Measurements from ENCODE around the gene PTGES.

Gene PTGES

GRCh38 chr9:129722913-129723312 lies 29.9 kb downstream of the PTGES start:
- Histone ChIP-seq H3K4me1 (ENCODE audit: control insufficient read depth, low read depth, low read length) (peaks cover 6% of the 10 kb centered on the region), H3K9ac (ENCODE audit: low read length) (no peak overlapping the region), H3K36me3 (ENCODE audit: control insufficient read depth, low read depth, low read length) (no peaks in the 10 kb centered on the region), H3K27ac (ENCODE audit: low read length) (no peak overlapping the region), H3K4me3 (ENCODE audit: low read length) (no peak overlapping the region), H3K27me3 (ENCODE audit: control insufficient read depth, insufficient read depth, low read length) (no peaks in the 10 kb centered on the region), H3K9me3 (ENCODE audit: control insufficient read depth, low read depth, low read length) (no peaks in the 10 kb centered on the region)

DNA sequence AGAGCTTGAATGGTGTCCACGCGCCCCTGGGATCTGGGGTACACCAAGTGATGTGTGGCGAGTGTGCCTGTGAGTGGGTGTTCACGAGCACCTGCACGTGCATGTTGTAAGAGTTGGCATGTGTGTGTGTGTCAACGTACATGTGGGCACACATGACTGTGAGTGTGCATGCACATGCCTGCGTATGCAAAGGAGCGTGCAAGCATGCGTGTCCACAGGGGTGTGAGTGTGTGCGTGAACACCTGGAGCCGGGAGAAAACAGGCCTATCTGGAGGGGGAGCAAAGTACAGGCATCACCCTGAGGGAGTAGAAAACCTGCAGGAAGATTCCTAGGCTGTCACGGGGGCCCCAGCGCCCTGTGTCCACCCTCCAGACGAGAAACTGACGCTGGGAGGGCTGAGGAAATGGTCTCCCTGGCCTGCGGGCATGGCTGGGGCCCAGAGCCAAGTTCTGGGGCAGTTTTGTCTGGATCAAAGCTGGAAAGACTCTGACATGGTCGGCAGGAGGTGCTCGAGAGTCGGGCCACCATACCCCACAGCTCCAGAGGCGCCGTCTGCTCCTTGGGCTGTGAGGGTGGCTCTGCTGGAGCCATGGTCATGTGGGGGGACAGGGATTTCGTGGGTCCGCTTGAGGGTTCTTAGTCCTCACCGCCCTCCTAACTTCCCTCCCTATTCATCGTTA lies 31.8 kb downstream of the PTGES start:
- Histone ChIP-seq H3K9ac (ENCODE audit: low read length) (no peak overlapping the region), H3K9me3 (ENCODE audit: control insufficient read depth, low read depth, low read length) (no peaks in the 10 kb centered on the region), H3K27me3 (ENCODE audit: control insufficient read depth, insufficient read depth, low read length) (no peaks in the 10 kb centered on the region), H3K27ac (ENCODE audit: low read length) (no peak overlapping the region), H3K36me3 (ENCODE audit: control insufficient read depth, low read depth, low read length) (no peaks in the 10 kb centered on the region), H3K4me1 (ENCODE audit: control insufficient read depth, low read depth, low read length) (no peaks in the 10 kb centered on the region), H3K4me3 (ENCODE audit: low read length) (no peak overlapping the region)

- Histone ChIP-seq H3K4me1 (ENCODE audit: control insufficient read depth, low read depth, low read length) (no peaks in the 10 kb centered on the region), H3K9ac (ENCODE audit: low read length) (no peak overlapping the region), H3K9me3 (ENCODE audit: control insufficient read depth, low read depth, low read length) (no peaks in the 10 kb centered on the region), H3K27me3 (ENCODE audit: control insufficient read depth, insufficient read depth, low read length) (no peaks in the 10 kb centered on the region), H3K4me3 (ENCODE audit: low read length) (no peak overlapping the region), H3K27ac (ENCODE audit: low read length) (no peak overlapping the region), H3K36me3 (ENCODE audit: control insufficient read depth, low read depth, low read length) (no peaks in the 10 kb centered on the region)
Measured at GRCh38 chr9:129720181-129720864, 32.5 kb downstream of the PTGES start.

GRCh38 chr9:129719135-129719534 lies 33.7 kb downstream of the PTGES start:
- Histone ChIP-seq H3K4me1 (ENCODE audit: control insufficient read depth, low read depth, low read length) (no peaks in the 10 kb centered on the region), H3K36me3 (ENCODE audit: control insufficient read depth, low read depth, low read length) (no peaks in the 10 kb centered on the region), H3K4me3 (ENCODE audit: low read length) (no peak overlapping the region), H3K9ac (ENCODE audit: low read length) (no peak overlapping the region), H3K9me3 (ENCODE audit: control insufficient read depth, low read depth, low read length) (no peaks in the 10 kb centered on the region), H3K27ac (ENCODE audit: low read length) (no peak overlapping the region), H3K27me3 (ENCODE audit: control insufficient read depth, insufficient read depth, low read length) (no peaks in the 10 kb centered on the region)

DNA sequence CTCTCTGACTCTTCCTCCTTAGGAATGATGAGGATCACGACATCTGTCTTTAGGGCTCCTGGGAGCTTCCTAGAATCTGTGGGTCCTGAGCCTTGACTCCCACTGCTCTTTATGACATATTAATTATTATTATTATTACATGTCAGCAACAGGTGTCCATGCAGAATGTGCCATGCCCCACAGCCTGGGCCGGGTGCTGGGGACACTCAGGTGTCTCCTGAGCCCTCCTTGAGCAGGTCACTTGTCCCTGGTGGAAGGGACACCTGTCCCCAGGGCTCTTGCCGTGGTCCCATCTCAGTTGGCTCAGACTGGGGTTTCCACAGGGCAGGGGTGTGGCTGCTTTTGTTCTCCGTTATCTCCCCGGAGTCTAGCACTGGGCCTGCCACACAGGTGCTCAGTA lies 34.2 kb downstream of the PTGES start:
- Histone ChIP-seq H3K27ac (ENCODE audit: low read length) (no peak overlapping the region), H3K4me1 (ENCODE audit: control insufficient read depth, low read depth, low read length) (no peaks in the 10 kb centered on the region), H3K27me3 (ENCODE audit: control insufficient read depth, insufficient read depth, low read length) (no peaks in the 10 kb centered on the region), H3K36me3 (ENCODE audit: control insufficient read depth, low read depth, low read length) (no peaks in the 10 kb centered on the region), H3K4me3 (ENCODE audit: low read length) (no peak overlapping the region), H3K9me3 (ENCODE audit: control insufficient read depth, low read depth, low read length) (no peaks in the 10 kb centered on the region), H3K9ac (ENCODE audit: low read length) (no peak overlapping the region)

GRCh38 chr9:129717991-129718390 lies 34.9 kb downstream of the PTGES start:
- H3K27me3 ChIP-seq (ENCODE audit: control insufficient read depth, insufficient read depth, low read length): no peaks in the 10 kb centered on the region
- H3K4me3 ChIP-seq (ENCODE audit: low read length): no peak overlapping the region
- no peak overlapping the region for H3K9ac ChIP-seq (ENCODE audit: low read length)
- no peak overlapping the region for H3K27ac ChIP-seq (ENCODE audit: low read length)
- H3K4me1 ChIP-seq (ENCODE audit: control insufficient read depth, low read depth, low read length): no peaks in the 10 kb centered on the region
- no peaks in the 10 kb centered on the region for H3K9me3 ChIP-seq (ENCODE audit: control insufficient read depth, low read depth, low read length)
- no peaks in the 10 kb centered on the region for H3K36me3 ChIP-seq (ENCODE audit: control insufficient read depth, low read depth, low read length)

DNA sequence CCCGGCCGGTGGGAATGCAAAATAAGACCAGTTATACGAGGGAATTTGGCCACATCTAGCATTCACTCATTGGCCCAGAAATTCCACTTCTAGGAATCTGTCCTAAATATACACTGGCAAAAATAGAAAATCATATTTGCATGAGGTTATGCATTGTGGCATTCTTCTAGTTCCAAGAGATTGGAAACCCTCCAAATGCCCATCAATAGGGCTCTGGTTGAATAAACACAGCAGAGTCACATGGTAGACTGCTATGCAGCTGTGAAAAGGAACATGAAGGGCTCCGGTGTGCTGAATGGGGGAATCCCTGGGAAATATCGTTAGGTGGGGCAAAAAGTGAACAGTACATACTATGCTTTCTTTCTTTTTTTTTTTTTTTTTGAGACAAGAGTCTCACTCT lies 36.8 kb downstream of the PTGES start:
- Histone ChIP-seq H3K9me3 (ENCODE audit: control insufficient read depth, low read depth, low read length) (no peaks in the 10 kb centered on the region), H3K4me1 (ENCODE audit: control insufficient read depth, low read depth, low read length) (peaks cover 6% of the 10 kb centered on the region), H3K27me3 (ENCODE audit: control insufficient read depth, insufficient read depth, low read length) (no peaks in the 10 kb centered on the region), H3K36me3 (ENCODE audit: control insufficient read depth, low read depth, low read length) (no peaks in the 10 kb centered on the region), H3K4me3 (ENCODE audit: low read length) (no peak overlapping the region), H3K27ac (ENCODE audit: low read length) (no peak overlapping the region), H3K9ac (ENCODE audit: low read length) (no peak overlapping the region)

DNA sequence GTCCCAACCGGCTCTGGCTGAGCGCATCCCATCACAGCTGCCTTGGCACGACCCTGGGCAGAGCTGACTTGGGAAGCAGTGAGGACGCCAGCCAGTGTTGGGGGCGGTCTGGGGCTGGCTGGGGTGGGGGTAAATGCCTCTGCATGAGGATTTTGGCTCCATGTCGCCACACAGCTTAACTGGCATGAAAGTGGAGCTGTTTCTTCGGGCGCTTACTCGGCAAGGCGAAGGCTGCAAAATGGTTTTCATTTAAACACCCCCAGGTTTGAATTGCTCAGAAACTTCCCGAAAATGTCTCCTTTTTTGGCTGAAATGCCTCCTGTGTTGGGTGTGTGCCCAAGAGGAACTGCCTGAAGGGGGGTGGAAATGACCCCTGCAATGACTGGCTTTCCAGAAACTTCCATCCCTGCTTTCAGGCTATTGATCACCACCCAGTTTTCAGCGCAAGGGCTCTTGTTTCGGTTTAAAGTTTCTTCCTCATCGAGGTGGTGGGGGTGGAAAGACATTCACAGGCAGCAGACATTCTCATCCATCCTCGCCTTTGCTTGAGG lies 38.3 kb downstream of the PTGES start:
- H3K4me3 ChIP-seq (ENCODE audit: low read length): no peak overlapping the region
- peaks cover 6% of the 10 kb centered on the region for H3K4me1 ChIP-seq (ENCODE audit: control insufficient read depth, low read depth, low read length)
- no peaks in the 10 kb centered on the region for H3K36me3 ChIP-seq (ENCODE audit: control insufficient read depth, low read depth, low read length)
- H3K9me3 ChIP-seq (ENCODE audit: control insufficient read depth, low read depth, low read length): no peaks in the 10 kb centered on the region
- no peak overlapping the region for H3K27ac ChIP-seq (ENCODE audit: low read length)
- no peak overlapping the region for H3K9ac ChIP-seq (ENCODE audit: low read length)
- no peaks in the 10 kb centered on the region for H3K27me3 ChIP-seq (ENCODE audit: control insufficient read depth, insufficient read depth, low read length)

- Histone ChIP-seq H3K4me3 (ENCODE audit: low read length) (no peak overlapping the region), H3K9ac (ENCODE audit: low read length) (no peak overlapping the region), H3K27me3 (ENCODE audit: control insufficient read depth, insufficient read depth, low read length) (no peaks in the 10 kb centered on the region), H3K4me1 (ENCODE audit: control insufficient read depth, low read depth, low read length) (peaks cover 6% of the 10 kb centered on the region), H3K9me3 (ENCODE audit: control insufficient read depth, low read depth, low read length) (no peaks in the 10 kb centered on the region), H3K27ac (ENCODE audit: low read length) (no peak overlapping the region), H3K36me3 (ENCODE audit: control insufficient read depth, low read depth, low read length) (no peaks in the 10 kb centered on the region)
Measured at GRCh38 chr9:129713402-129713679, 39.5 kb downstream of the PTGES start.

- Histone ChIP-seq H3K4me1 (ENCODE audit: control insufficient read depth, low read depth, low read length) (peaks cover 6% of the 10 kb centered on the region), H3K9ac (ENCODE audit: low read length) (no peak overlapping the region), H3K4me3 (ENCODE audit: low read length) (no peak overlapping the region), H3K36me3 (ENCODE audit: control insufficient read depth, low read depth, low read length) (no peaks in the 10 kb centered on the region), H3K27me3 (ENCODE audit: control insufficient read depth, insufficient read depth, low read length) (no peaks in the 10 kb centered on the region), H3K9me3 (ENCODE audit: control insufficient read depth, low read depth, low read length) (no peaks in the 10 kb centered on the region), H3K27ac (ENCODE audit: low read length) (no peak overlapping the region)
Measured at GRCh38 chr9:129712634-129713401, 40.0 kb downstream of the PTGES start.

DNA sequence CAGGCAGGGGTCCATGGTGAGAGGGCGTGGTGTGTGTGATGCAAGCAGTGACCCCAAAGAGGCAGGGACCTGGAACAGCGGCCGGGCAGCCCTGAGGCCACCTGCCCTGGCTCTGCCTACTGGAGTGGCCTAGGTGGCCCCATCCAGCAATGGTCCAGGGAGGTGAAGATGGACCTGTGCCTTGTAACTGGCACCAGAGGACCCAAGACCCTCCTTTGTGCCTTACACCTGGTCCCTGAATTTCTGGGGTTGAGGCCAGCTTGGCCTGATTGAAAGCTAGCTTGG lies 42.7 kb downstream of the PTGES start:
- peaks cover 6% of the 10 kb centered on the region for H3K4me1 ChIP-seq (ENCODE audit: control insufficient read depth, low read depth, low read length)
- no peak overlapping the region for H3K27ac ChIP-seq (ENCODE audit: low read length)
- no peak overlapping the region for H3K9ac ChIP-seq (ENCODE audit: low read length)
- no peak overlapping the region for H3K4me3 ChIP-seq (ENCODE audit: low read length)
- no peaks in the 10 kb centered on the region for H3K36me3 ChIP-seq (ENCODE audit: control insufficient read depth, low read depth, low read length)
- H3K9me3 ChIP-seq (ENCODE audit: control insufficient read depth, low read depth, low read length): no peaks in the 10 kb centered on the region
- no peaks in the 10 kb centered on the region for H3K27me3 ChIP-seq (ENCODE audit: control insufficient read depth, insufficient read depth, low read length)

Data from iPS-18a (cell line).